Measurements from ENCODE around the gene ANKRD44. TPM values are rescaled to one million over a fixed set of nuclear protein-coding genes. Genes with fewer than 3 reads are reported as not detected.

ANKRD44 gene
- total and polyA plus RNA-seq, 8 donors: 23.2 to 52.6 (median 29.8) TPM

GRCh38 chr2:196990788-196991461, 319.7 kb downstream of the ANKRD44 start:
- Histone ChIP-seq H3K4me3 (no peak overlapping the region), H3K9me3 (no peaks in the 10 kb centered on the region), H3K27me3 (no peaks in the 10 kb centered on the region), H3K4me1 (peaks cover 0 to 39% of the 10 kb centered on the region in 2 donors), H3K36me3 (peaks cover 0 to 43% of the 10 kb centered on the region in 2 donors), H3K27ac (no peak overlapping the region)
- DNase-seq (no peak), ATAC-seq (no peak)
- intact Hi-C loops (cut with DNase I): no loop called here
- TF ChIP-seq CTCF (IDR thresholded peaks at IDR 0.05): no peak

- Histone ChIP-seq H3K27ac (peak overlapping the region in 1 of 2 donors; percentile 3), H3K36me3 (peaks cover 0 to 42% of the 10 kb centered on the region in 2 donors), H3K27me3 (no peaks in the 10 kb centered on the region), H3K9me3 (no peaks in the 10 kb centered on the region), H3K4me1 (peaks cover 0 to 47% of the 10 kb centered on the region in 2 donors), H3K4me3 (no peak overlapping the region)
- no peak for TF ChIP-seq CTCF (IDR thresholded peaks at IDR 0.05)
- intact Hi-C loops (cut with DNase I): no loop called here
- no peak for ATAC-seq
- no peak for DNase-seq
These were observed 320.5 kb downstream of the ANKRD44 start for GRCh38 chr2:196990092-196990491.

GRCh38 chr2:196989496-196989895, 321.1 kb downstream of the ANKRD44 start:
- intact Hi-C loops (cut with DNase I): no loop called here
- H3K4me3 ChIP-seq: no peak overlapping the region
- peaks cover 0 to 51% of the 10 kb centered on the region in 2 donors for H3K4me1 ChIP-seq
- H3K27ac ChIP-seq: peak overlapping the region in 1 of 2 donors; percentile 3
- H3K27me3 ChIP-seq: no peaks in the 10 kb centered on the region
- DNase-seq (no peak), ATAC-seq (no peak)
- H3K36me3 ChIP-seq: peaks cover 0 to 39% of the 10 kb centered on the region in 2 donors
- no peaks in the 10 kb centered on the region for H3K9me3 ChIP-seq
- TF ChIP-seq CTCF (IDR thresholded peaks at IDR 0.05): no peak

GRCh38 chr2:196988639-196989038, 321.9 kb downstream of the ANKRD44 start:
- Histone ChIP-seq H3K9me3 (no peaks in the 10 kb centered on the region), H3K27me3 (no peaks in the 10 kb centered on the region), H3K27ac (peak overlapping the region; percentile 70 to 81), H3K36me3 (peaks cover 0 to 30% of the 10 kb centered on the region in 2 donors), H3K4me1 (peaks cover 0 to 60% of the 10 kb centered on the region in 2 donors), H3K4me3 (no peak overlapping the region)
- DNase-seq (no peak), ATAC-seq (no peak)
- no peak for TF ChIP-seq CTCF (IDR thresholded peaks at IDR 0.05)
- intact Hi-C loops (cut with DNase I): no loop called here

- ATAC-seq (peak; percentile 91), DNase-seq (peak in 2 of 4 donors; percentile 60 to 72)
- peak overlapping the region; percentile 70 to 81 for H3K27ac ChIP-seq
- peaks cover 0 to 63% of the 10 kb centered on the region in 2 donors for H3K4me1 ChIP-seq
- no peak overlapping the region for H3K4me3 ChIP-seq
- peaks cover 0 to 22% of the 10 kb centered on the region in 2 donors for H3K36me3 ChIP-seq
- intact Hi-C loops (cut with DNase I): no loop called here
- no peaks in the 10 kb centered on the region for H3K27me3 ChIP-seq
- no peak for TF ChIP-seq CTCF (IDR thresholded peaks at IDR 0.05)
- no peaks in the 10 kb centered on the region for H3K9me3 ChIP-seq
These were observed 322.8 kb downstream of the ANKRD44 start for GRCh38 chr2:196987649-196988364.

Measured in left lung (tissue), 10 donors.